GM12878 (cell line): ENCODE results near the gene CUEDC1. TPM values are rescaled to one million over a fixed set of nuclear protein-coding genes. Genes with fewer than 3 reads are reported as not detected.

Source experiments
- ATAC-seq: fragments of 200-7000 bp; cut with Tn5 transposase; 3 replicates; pipeline ENCODE4 v1.9.1; 2020; ENCODE audit warnings: mild to moderate bottlenecking, moderate library complexity
- BruUV-seq: library from RNA; stranded (reverse); fragments of 400-500 nt; replicated peaks from 2 replicates; lab custom pipeline; 2021; lab: Mats Ljungman, UMichigan
- CTCF ChIA-PET: fragments of 300-600 bp; sonication (Branson Sonifier 250); formaldehyde crosslinking; extraction: SDS; loops from one replicate; lab custom pipeline; 2021; ENCODE audit warnings: inconsistent platforms; lab: Yijun Ruan, JAX
- POLR2A ChIA-PET: fragments of 350-600 bp; formaldehyde crosslinking; extraction: SDS; loops from one replicate; lab custom pipeline; 2021; ENCODE audit warnings: inconsistent platforms; lab: Charles Lee
- RAD21 ChIA-PET: fragments of 300-600 bp; sonication (Branson Sonifier 250); formaldehyde crosslinking; loops from one replicate; lab custom pipeline; 2023; ENCODE audit warnings: antibody characterized with exemption; ENCODE audit not compliant: unreplicated experiment; lab: Charles Lee
- SMC1A ChIA-PET: fragments of 300-600 bp; sonication (Branson Sonifier 250); formaldehyde crosslinking; loops from one replicate; lab custom pipeline; 2023; ENCODE audit not compliant: unreplicated experiment, uncharacterized antibody; lab: Charles Lee
- DNase-seq: peaks from one replicate; pipeline ENCODE4 v3.0.0-alpha.2; 2011; ENCODE audit warnings: low read depth, low spot score
- FAIRE-seq: peaks from 3 replicates; lab custom pipeline; 2011; peaks lifted over from hg19 to GRCh38; lab: Jason Lieb, UNC
- H2AFZ ChIP-seq: 2 replicates; pipeline ENCODE4 v1.6.0; 2011; ENCODE audit warnings: low read depth, low read length, control low read depth; ENCODE audit not compliant: control insufficient read depth
- H3K27ac ChIP-seq: 2 replicates; pipeline ENCODE4 v1.5.1; 2011; ENCODE audit warnings: control low read depth; ENCODE audit not compliant: control insufficient read depth, insufficient read depth
- H3K27me3 ChIP-seq, 2 experiments: replicated peaks in 1 of 2; 2 replicates each; pipeline versions ENCODE4 v1.6.0 to v1.6.1; 2011; ENCODE audit warnings: low read length in 1 of 2; ENCODE audit not compliant: control insufficient read depth in 2 of 2, insufficient read depth in 2 of 2
- H3K36me3 ChIP-seq, 2 experiments: 2 replicates each; pipeline ENCODE4 v1.5.1; 2011; ENCODE audit warnings: low read length in 1 of 2; ENCODE audit not compliant: control insufficient read depth in 2 of 2, insufficient read depth in 2 of 2
- H3K4me1 ChIP-seq: 2 replicates; pipeline ENCODE4 v1.6.1; 2011; ENCODE audit warnings: mild to moderate bottlenecking, low read length, moderate library complexity, mixed read lengths; ENCODE audit not compliant: control insufficient read depth, insufficient read depth
- H3K4me2 ChIP-seq: 2 replicates; pipeline ENCODE4 v1.6.0; 2011; ENCODE audit warnings: control low read depth; ENCODE audit not compliant: control insufficient read depth, insufficient read depth
- H3K4me3 ChIP-seq: fragments of 200-600 bp; sonication (generic); 2 replicates; pipeline ENCODE4 v1.5.1; 2016
- H3K79me2 ChIP-seq: 2 replicates; pipeline ENCODE4 v1.6.0; 2011; ENCODE audit warnings: low read length; ENCODE audit not compliant: control insufficient read depth, insufficient read depth
- H3K9ac ChIP-seq: 2 replicates; pipeline ENCODE4 v1.8.0; 2011; ENCODE audit warnings: low read length, control low read depth, mixed read lengths; ENCODE audit not compliant: control insufficient read depth, insufficient read depth
- H3K9me3 ChIP-seq: replicated peaks from 3 replicates; pipeline ENCODE4 v1.5.1; 2011; ENCODE audit warnings: mild to moderate bottlenecking, low read length; ENCODE audit not compliant: control insufficient read depth, insufficient read depth
- H4K20me1 ChIP-seq: 2 replicates; pipeline ENCODE4 v1.6.0; 2011; ENCODE audit not compliant: control insufficient read depth, insufficient read depth
- CREB1 ChIP-seq: IDR thresholded peaks from 2 replicates; pipeline ENCODE4 v1.6.1; 2012; ENCODE audit warnings: low read depth, mild to moderate bottlenecking, inconsistent platforms
- EGR1 ChIP-seq, 2 experiments: IDR thresholded peaks; 1 replicate in 1 of 2; 2 replicates in 1 of 2; pipeline ENCODE4 v1.6.1; 2011 to 2012; ENCODE audit warnings: low read depth in 2 of 2, low read length in 2 of 2, borderline replicate concordance in 1 of 2, mild to moderate bottlenecking in 1 of 2, moderate library complexity in 1 of 2
- FOXK2 ChIP-seq: fragments of 450-650 bp; IDR thresholded peaks from 2 replicates; pipeline ENCODE4 v1.6.1; 2017; ENCODE audit warnings: mild to moderate bottlenecking, moderate library complexity
- HDAC6 ChIP-seq: fragments of 200-600 bp; sonication (generic); IDR thresholded peaks from one replicate; pipeline ENCODE4 v1.8.0; 2017; ENCODE audit warnings: antibody characterized with exemption; ENCODE audit not compliant: unreplicated experiment
- IKZF1 ChIP-seq: fragments of 450-650 bp; conservative IDR thresholded peaks from 2 replicates; pipeline ENCODE4 v1.6.1; 2017; ENCODE audit warnings: antibody characterized with exemption, mild to moderate bottlenecking
- LARP7 ChIP-seq: fragments of 450-650 bp; IDR thresholded peaks from 2 replicates; pipeline ENCODE4 v1.6.1; 2017; ENCODE audit warnings: mild to moderate bottlenecking
- MTA3 ChIP-seq: IDR thresholded peaks from 2 replicates; pipeline ENCODE4 v1.6.1; 2012; ENCODE audit warnings: low read length, inconsistent platforms, borderline replicate concordance
- SUZ12 ChIP-seq: fragments of 200-600 bp; sonication (generic); IDR thresholded peaks from one replicate; pipeline ENCODE4 v1.6.1; 2018; ENCODE audit warnings: antibody characterized with exemption, mild to moderate bottlenecking; ENCODE audit not compliant: unreplicated experiment
- TCF7 ChIP-seq: IDR thresholded peaks from 2 replicates; pipeline ENCODE4 v1.6.1; 2014; ENCODE audit warnings: antibody characterized with exemption, borderline replicate concordance
- ZBTB11 ChIP-seq: fragments of 450-650 bp; formaldehyde crosslinking; IDR thresholded peaks from 2 replicates; pipeline ENCODE4 v1.5.0; 2022; ENCODE audit warnings: mild to moderate bottlenecking, missing genetic modification characterization
- ZNF384 ChIP-seq: IDR thresholded peaks from 2 replicates; pipeline ENCODE4 v1.6.1; 2012; ENCODE audit warnings: low read depth, mild to moderate bottlenecking, low read length, improper control_type of control experiment, borderline replicate concordance
- ZNF687 ChIP-seq: fragments of 450-650 bp; IDR thresholded peaks from 2 replicates; pipeline ENCODE4 v1.6.1; 2017; ENCODE audit warnings: mild to moderate bottlenecking, moderate library complexity
- WGBS: methylation state at CpG from one replicate; pipeline ENCODE4 v1.1.6; 2016; ENCODE audit warnings: low lambda C conversion rate; ENCODE audit not compliant: insufficient replicate concordance, insufficient coverage; ENCODE audit errors: missing lambda C conversion rate; 5-methylcytosine and 5-hydroxymethylcytosine counted together
- in situ Hi-C: fragments of 300-500 bp; cut with MboI; formaldehyde crosslinking; loops from 9 replicates; pipeline ENCODE4 v1.14.3; 2018; ENCODE audit warnings: mixed read lengths
- intact Hi-C: fragments of 100-400 bp; cut with micrococcal nuclease; formaldehyde crosslinking; loops from one replicate; pipeline ENCODE4 v1.14.2; 2022; ENCODE audit not compliant: unreplicated experiment
- polyA plus RNA-seq, 11 experiments: library from polyadenylated mRNA; depleted of rRNA in 4 of 11; unstranded in 6 of 11; stranded (reverse) in 5 of 11; fragments of >200 nt; fragmentation: Nextera tagmentation in 4 of 11; fragmentation: Illumina TruSeq in 1 of 11; extraction: Ambion mirVana in 4 of 11; extraction: Trizol in 1 of 11; gene quantifications; 1 replicate in 1 of 11; 2 replicates in 10 of 11; pipeline versions ENCODE4 v1.2.1 to v1.2.3, GENCODE V29; 2011 to 2016; ENCODE audit warnings: inconsistent platforms in 2 of 11, missing spikeins in 2 of 11, low read depth in 1 of 11
- total RNA-seq, 4 experiments: library from RNA; depleted of rRNA in 3 of 4; stranded (reverse); fragments of >200 nt in 3 of 4; fragmentation: Illumina TruSeq in 1 of 4; extraction: Trizol in 1 of 4; gene quantifications; 2 replicates each; pipeline versions ENCODE4 v1.2.1 to v1.2.3, GENCODE V29; 2013 to 2021

The CUEDC1 gene
- total and polyA plus RNA-seq, 10 of the 15 experiments (the other 5 are each of a cell fraction or from before 2014, with no cell fraction given) = 0.24 to 7.4 (median 1.8) TPM

- TF ChIP-seq ZNF687 (no peak), EGR1 (IDR thresholded peaks at IDR 0.05; ENCODE audit: borderline replicate concordance in 1 of 2, low read depth in 2 of 2, low read length in 2 of 2) (no peak), TCF7 (no peak)
These were observed 85.5 kb downstream of the CUEDC1 start (continued) for GRCh38 chr17:57869617-57870282.

- FAIRE-seq = peak; percentile 31
- ChIA-PET CTCF (interaction anchor here (0.6 to 5.9 kb wide), 8 partner anchors 9 to 131 kb away, joined by 3 to 50 read pairs (median 5); no protein-coding TSS in a partner anchor), POLR2A (interaction anchor here (0.6 to 1.4 kb wide), 3 partner anchors 18 to 139 kb away, joined by 3 to 10 read pairs (median 5); no protein-coding TSS in a partner anchor), SMC1A (interaction anchor here (0.7 to 2.5 kb wide), 4 partner anchors 10 to 112 kb away, joined by 3 to 12 read pairs (median 4); no protein-coding TSS in a partner anchor), RAD21 (interaction anchor here (1.0 to 4.2 kb wide), 6 partner anchors 9 to 130 kb away, joined by 3 to 20 read pairs (median 4); partner anchors contain the start of gene CUEDC1)
- peaks cover 23% of the 10 kb centered on the region for H3K4me1 ChIP-seq
- no peak for DNase-seq
- no TSS peak for BruUV-seq
- intact Hi-C loops (no loop called here), in situ Hi-C loops (no loop called here)
- H3K36me3 ChIP-seq = no peaks in the 10 kb centered on the region
- no peak overlapping the region for H3K9ac ChIP-seq
- no peak overlapping the region; the same call in 1 of the 2 replicates for H3K4me2 ChIP-seq
- TF ChIP-seq ZBTB11 (CRISPR knock-in tag) = no peak
- TF ChIP-seq MTA3 = no peak
- TF ChIP-seq HDAC6 = no peak
- TF ChIP-seq LARP7 = no peak
- TF ChIP-seq SUZ12 = no peak
- TF ChIP-seq IKZF1 = no peak
- TF ChIP-seq CREB1 = no peak
- TF ChIP-seq FOXK2 = no peak
- no peak for TF ChIP-seq ZNF384
- no peaks in the 10 kb centered on the region for H4K20me1 ChIP-seq
- H3K27me3 ChIP-seq = no peaks in the 10 kb centered on the region; a peak in 1 of 4 replicates
- WGBS = 84% methylated on average over 13 of the region's 13 CpGs
- no peak overlapping the region for H3K4me3 ChIP-seq
- no peaks in the 10 kb centered on the region for H3K79me2 ChIP-seq
- no peak overlapping the region for H2AFZ ChIP-seq
- no peak for ATAC-seq
- no peak overlapping the region for H3K27ac ChIP-seq
- H3K9me3 ChIP-seq = no peaks in the 10 kb centered on the region; the same call in 2 of the 3 replicates
These were observed 86.1 kb downstream of the CUEDC1 start for GRCh38 chr17:57868910-57869616.
